Activated CD4-positive, alpha-beta T cell treated with anti-CD3 and anti-CD28 coated beads for 1 hour (primary cell): ENCODE results near the gene SH3BGRL3.
A peak's percentile ranks its signal among the peaks of the same experiment; 100 is the strongest.
"Not testable (repeated sequence)": the region's sequence is repeated elsewhere in the genome, so short reads cannot be mapped to it uniquely, and the experiment has no call there.

Experiments
- DNase-seq: peaks from one replicate; pipeline ENCODE4 v3.0.0-alpha.2; 2020

SH3BGRL3 gene

GRCh38 chr1:26279456-26280332, at the start of gene SH3BGRL3:
SH3BGRL3 (plus strand) TSS chr1:26280086; CDS start chr1:26280156, 70 bp downstream.
- peak; percentile 77 for DNase-seq

GRCh38 chr1:26230682-26231081, 49.2 kb upstream of the SH3BGRL3 start:
- DNase-seq: not testable (repeated sequence)

- DNase-seq: peak; percentile 98
Observed at GRCh38 chr1:26233903-26234643, 45.8 kb upstream of the SH3BGRL3 start, which contains the start of gene CEP85. CEP85 (plus strand) TSS chr1:26234200; CDS start chr1:26239784, 5,584 bp downstream.

GRCh38 chr1:26234644-26235370, 45.1 kb upstream of the SH3BGRL3 start:
- no peak for DNase-seq

- DNase-seq: no peak
Observed at GRCh38 chr1:26237230-26237966, 42.5 kb upstream of the SH3BGRL3 start.

- DNase-seq: no peak
Observed at GRCh38 chr1:26239936-26240335, 40.0 kb upstream of the SH3BGRL3 start.

GRCh38 chr1:26252718-26253117, 27.2 kb upstream of the SH3BGRL3 start:
- no peak for DNase-seq

GRCh38 chr1:26254404-26254803, 25.5 kb upstream of the SH3BGRL3 start:
- no peak for DNase-seq

- DNase-seq: no peak
Observed at GRCh38 chr1:26257222-26257621, 22.7 kb upstream of the SH3BGRL3 start.

- DNase-seq: no peak
Observed at GRCh38 chr1:26259005-26259404, 20.9 kb upstream of the SH3BGRL3 start.

GRCh38 chr1:26259578-26259977, 20.3 kb upstream of the SH3BGRL3 start:
- DNase-seq: no peak

GRCh38 chr1:26263212-26263611, 16.7 kb upstream of the SH3BGRL3 start:
- DNase-seq: no peak

GRCh38 chr1:26265405-26265804, 14.5 kb upstream of the SH3BGRL3 start:
- DNase-seq: no peak

GRCh38 chr1:26268290-26269197, 11.3 kb upstream of the SH3BGRL3 start:
- DNase-seq: no peak

- no peak for DNase-seq
Observed at GRCh38 chr1:26269198-26269550, 10.7 kb upstream of the SH3BGRL3 start.

- no peak for DNase-seq
Observed at GRCh38 chr1:26274801-26275425, 5.0 kb upstream of the SH3BGRL3 start.

- peak; percentile 57 for DNase-seq
Observed at GRCh38 chr1:26275580-26276431, 4.1 kb upstream of the SH3BGRL3 start.

- no peak for DNase-seq
Observed at GRCh38 chr1:26276432-26276838, 3.5 kb upstream of the SH3BGRL3 start.

GRCh38 chr1:26277261-26277661, 2.6 kb upstream of the SH3BGRL3 start:
- no peak for DNase-seq

GRCh38 chr1:26277719-26278118, 2.2 kb upstream of the SH3BGRL3 start:
- no peak for DNase-seq
